HepG2 (cell line): ENCODE results near the gene MPV17L. TPM values are rescaled to one million over a fixed set of nuclear protein-coding genes. Genes with fewer than 3 reads are reported as not detected.
"Not testable (repeated sequence)": the region's sequence is repeated elsewhere in the genome, so short reads cannot be mapped to it uniquely, and the experiment has no call there.

Experiments used
- ATAC-seq: fragments of 200-7000 bp; cut with Tn5 transposase; 3 replicates; pipeline ENCODE4 v1.9.1; 2020; ENCODE audit warnings: mild to moderate bottlenecking, moderate library complexity
- BruUV-seq: library from RNA; stranded (reverse); fragments of 400-500 nt; replicated peaks from 2 replicates; lab custom pipeline; 2021; lab: Mats Ljungman, UMichigan
- CTCF ChIA-PET: fragments of 300-600 bp; formaldehyde crosslinking; extraction: SDS; loops from one replicate; lab custom pipeline; 2021; ENCODE audit warnings: low total read pairs, inconsistent platforms, low intra/inter-chr PET ratio; lab: Yijun Ruan, JAX
- POLR2A ChIA-PET: fragments of 350-600 bp; sonication (Branson Sonifier 250); formaldehyde crosslinking; loops from one replicate; lab custom pipeline; 2020; ENCODE audit warnings: antibody characterized with exemption, inconsistent platforms; lab: Yijun Ruan, JAX
- DNase-seq: peaks from one replicate; pipeline ENCODE4 v3.0.0-alpha.2; 2015; ENCODE audit warnings: low spot score
- FAIRE-seq: peaks from 3 replicates; lab custom pipeline; 2011; peaks lifted over from hg19 to GRCh38; lab: Jason Lieb, UNC
- H2AFZ ChIP-seq: one replicate; pipeline ENCODE4 v1.6.1; 2011; ENCODE audit warnings: low read length, inconsistent platforms
- H3K27ac ChIP-seq: fragments of 300-600 bp; 3 replicates; pipeline ENCODE4 v1.8.0; 2011; ENCODE audit warnings: mixed run types, mild to moderate bottlenecking, mixed read lengths, low read length, inconsistent platforms; ENCODE audit not compliant: insufficient read depth; ENCODE audit errors: extremely low read length
- H3K27me3 ChIP-seq, 2 experiments: fragments of 200-600 bp in 1 of 2; 2 replicates in 1 of 2; 3 replicates in 1 of 2; pipeline versions ENCODE4 v1.6.0 to v1.8.0; 2011; ENCODE audit warnings: low read length in 2 of 2, mild to moderate bottlenecking in 2 of 2, moderate library complexity in 2 of 2, inconsistent platforms in 1 of 2; ENCODE audit not compliant: insufficient read depth in 2 of 2, control insufficient read depth in 1 of 2
- H3K36me3 ChIP-seq, 2 experiments: fragments of 200-600 bp in 1 of 2; replicated peaks in 1 of 2; 2 replicates in 1 of 2; 3 replicates in 1 of 2; pipeline versions ENCODE4 v1.5.1 to v1.8.0; 2011; ENCODE audit warnings: low read length in 2 of 2, inconsistent platforms in 1 of 2; ENCODE audit not compliant: insufficient read depth in 2 of 2, control insufficient read depth in 1 of 2
- H3K4me1 ChIP-seq: 2 replicates; pipeline ENCODE4 v1.5.1; 2012; ENCODE audit warnings: low read length, inconsistent platforms; ENCODE audit not compliant: insufficient read depth
- H3K4me2 ChIP-seq: 2 replicates; pipeline ENCODE4 v1.6.0; 2011; ENCODE audit warnings: low read depth, low read length, inconsistent platforms
- H3K4me3 ChIP-seq, 3 experiments: fragments of 200-600 bp in 1 of 3; sonication (generic), shearing (Covaris generic) in 1 of 3; replicated peaks in 1 of 3; 2 replicates each; pipeline ENCODE4 v1.5.1; 2011 to 2016; ENCODE audit warnings: low read length in 3 of 3, inconsistent platforms in 2 of 3, low read depth in 2 of 3, mild to moderate bottlenecking in 2 of 3, control low read depth in 1 of 3, mixed read lengths in 1 of 3; ENCODE audit not compliant: insufficient read depth in 1 of 3
- H3K79me2 ChIP-seq: one replicate; pipeline ENCODE4 v1.6.1; 2011; ENCODE audit warnings: low read length, inconsistent platforms; ENCODE audit not compliant: insufficient read depth
- H3K9ac ChIP-seq: 2 replicates; pipeline ENCODE4 v1.6.0; 2011; ENCODE audit warnings: mild to moderate bottlenecking, low read depth, low read length, inconsistent platforms; ENCODE audit not compliant: insufficient read depth
- H3K9me3 ChIP-seq: 2 replicates; pipeline ENCODE4 v1.5.1; 2012; ENCODE audit warnings: mild to moderate bottlenecking, low read length
- H4K20me1 ChIP-seq: 2 replicates; pipeline ENCODE4 v1.6.0; 2011; ENCODE audit warnings: inconsistent platforms, mild to moderate bottlenecking, low read length, moderate library complexity; ENCODE audit not compliant: insufficient read depth
- DMAP1 ChIP-seq: IDR thresholded peaks from 2 replicates; pipeline ENCODE4 v1.6.1; 2016
- HIVEP1 ChIP-seq: sonication (generic); formaldehyde crosslinking; IDR thresholded peaks from 2 replicates; pipeline ENCODE4 v1.4.0; 2020; ENCODE audit warnings: mild to moderate bottlenecking, missing genetic modification reagents
- IKZF5 ChIP-seq: IDR thresholded peaks from 2 replicates; pipeline ENCODE4 v1.6.1; 2018; ENCODE audit warnings: missing genetic modification reagents, mild to moderate bottlenecking, missing compliant biosample characterization
- MIER3 ChIP-seq: IDR thresholded peaks from 2 replicates; pipeline ENCODE4 v1.6.1; 2016; ENCODE audit warnings: missing compliant biosample characterization, borderline replicate concordance
- NFYB ChIP-seq: sonication (generic); formaldehyde crosslinking; IDR thresholded peaks from 2 replicates; pipeline ENCODE4 v1.4.0; 2020; ENCODE audit warnings: missing genetic modification reagents
- PHF21A ChIP-seq: sonication (generic); formaldehyde crosslinking; IDR thresholded peaks from 2 replicates; pipeline ENCODE4 v1.5.0; 2020; ENCODE audit warnings: mild to moderate bottlenecking, missing genetic modification reagents
- PHF8 ChIP-seq: sonication (generic); formaldehyde crosslinking; IDR thresholded peaks from 2 replicates; pipeline ENCODE4 v1.5.0; 2020; ENCODE audit warnings: missing genetic modification reagents
- RARA ChIP-seq: IDR thresholded peaks from 2 replicates; pipeline ENCODE4 v1.6.1; 2016; ENCODE audit warnings: missing genetic modification reagents, missing compliant biosample characterization
- SKI ChIP-seq: fragments of 450-650 bp; IDR thresholded peaks from one replicate; pipeline ENCODE4 v1.6.1; 2018; ENCODE audit warnings: mild to moderate bottlenecking; ENCODE audit not compliant: partially characterized antibody
- THAP11 ChIP-seq: IDR thresholded peaks from 2 replicates; pipeline ENCODE4 v1.6.1; 2016; ENCODE audit warnings: missing biosample characterization, missing genetic modification reagents
- ZNF280D ChIP-seq: sonication (generic); formaldehyde crosslinking; IDR thresholded peaks from 2 replicates; pipeline ENCODE4 v1.5.1; 2020; ENCODE audit warnings: mild to moderate bottlenecking, missing genetic modification reagents
- ZNF772 ChIP-seq: sonication (generic); formaldehyde crosslinking; IDR thresholded peaks from 2 replicates; pipeline ENCODE4 v1.5.0; 2020; ENCODE audit warnings: mild to moderate bottlenecking, missing genetic modification reagents
- WGBS: methylation state at CpG from one replicate; pipeline ENCODE4 v1.1.6; 2017; ENCODE audit warnings: low lambda C conversion rate; 5-methylcytosine and 5-hydroxymethylcytosine counted together
- in situ Hi-C: cut with HindIII; loops from 2 replicates; pipeline ENCODE4 v1.10.0; 2017; ENCODE audit warnings: low pct_unique_long_range_greater_than_20kb; ENCODE audit not compliant: extremely low pct_ligation_motif_present
- intact Hi-C: fragments of 100-400 bp; cut with micrococcal nuclease; formaldehyde crosslinking; loops from one replicate; pipeline ENCODE4 v1.10.0; 2022; ENCODE audit not compliant: unreplicated experiment
- polyA plus RNA-seq, 8 experiments: library from polyadenylated mRNA; depleted of rRNA in 3 of 8; stranded (reverse) in 7 of 8; unstranded in 1 of 8; fragments of >200 nt; fragmentation: Illumina TruSeq in 4 of 8; extraction: Trizol in 4 of 8; gene quantifications; 2 replicates each; pipeline versions ENCODE4 v1.2.1 to v1.2.3, GENCODE V29; 2011 to 2016; ENCODE audit warnings: low read depth in 4 of 8, missing spikeins in 1 of 8, mixed read lengths in 1 of 8; ENCODE audit not compliant: insufficient read depth in 1 of 8
- total RNA-seq, 5 experiments: library from RNA; depleted of rRNA; stranded (reverse); fragments of >200 nt; fragmentation: Illumina TruSeq; extraction: Trizol; gene quantifications; 2 replicates each; pipeline ENCODE4 v1.2.3, GENCODE V29; 2016; ENCODE audit warnings: low read depth in 1 of 5
- TF ChIP-seq, protein P1 (sequence below): sonication (generic); formaldehyde crosslinking; IDR thresholded peaks from 2 replicates; pipeline ENCODE4 v1.4.0; 2020; ENCODE audit warnings: missing genetic modification reagents

MPV17L gene
- total and polyA plus RNA-seq, 2 of the 13 experiments (the other 11 are each of a cell fraction or from before 2014, with no cell fraction given), result 34.7 to 63.8 TPM

- intact Hi-C loops, H3K27ac ChIP-seq, H3K36me3 ChIP-seq, BruUV-seq, H3K4me3 ChIP-seq, FAIRE-seq, ATAC-seq, H3K4me2 ChIP-seq, H3K9me3 ChIP-seq, in situ Hi-C loops, CTCF ChIA-PET, H3K27me3 ChIP-seq, H2AFZ ChIP-seq, DNase-seq, POLR2A ChIA-PET, H4K20me1 ChIP-seq, H3K9ac ChIP-seq: not testable (repeated sequence)
- Histone ChIP-seq H3K4me1 (peaks cover 19% of the 10 kb centered on the region), H3K79me2 (peaks cover 19% of the 10 kb centered on the region)
- 72% methylated on average over 7 of the region's 8 CpGs for WGBS
Measured at GRCh38 chr16:15393025-15393424, 2.5 kb upstream of the MPV17L start.

DNA sequence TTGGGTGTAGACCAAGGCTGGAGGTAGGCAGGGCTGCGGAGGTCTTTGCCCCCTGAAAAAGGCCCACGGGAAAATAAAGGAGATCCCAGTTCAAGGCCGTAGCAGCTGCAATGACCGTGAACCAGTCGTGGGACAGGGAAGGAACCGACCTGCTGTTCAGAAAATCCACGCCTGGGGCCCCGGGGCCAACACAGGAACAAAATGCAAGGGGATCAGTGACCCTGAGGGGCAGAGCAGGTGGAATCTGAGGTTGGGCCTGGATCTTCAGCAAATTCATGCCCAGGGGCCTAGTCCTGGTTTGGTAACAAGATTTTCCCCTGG, 915 bp downstream of the MPV17L start:
- Histone ChIP-seq H3K27ac (peak overlapping the region; percentile 71), H3K9ac (peak overlapping the region; percentile 84), H3K4me2 (peak overlapping the region; percentile 71), H3K79me2 (peaks cover 34% of the 10 kb centered on the region), H3K4me3 (peak overlapping the region; percentile 66 to 94 (median 84)), H3K4me1 (peaks cover 46% of the 10 kb centered on the region)
- H3K9me3 ChIP-seq, H3K27me3 ChIP-seq, CTCF ChIA-PET, DNase-seq, H4K20me1 ChIP-seq, FAIRE-seq, BruUV-seq, intact Hi-C loops, H2AFZ ChIP-seq, in situ Hi-C loops, H3K36me3 ChIP-seq: not testable (repeated sequence)
- POLR2A ChIA-PET, result interaction anchor here (1.8 kb wide), 1 partner anchor 8 kb away, joined by 8 read pairs; no protein-coding TSS in a partner anchor
- peak; percentile 19 for ATAC-seq
- 0% methylated on average over 8 of the region's 8 CpGs for WGBS
- TF ChIP-seq PHF8 (CRISPR knock-in tag) (peak; percentile 25; the same call in 1 of the 2 replicates), RARA (CRISPR knock-in tag) (peak; percentile 91), MIER3 (CRISPR knock-in tag) (peak; percentile 57; the same call in 1 of the 2 replicates), SKI (peak; percentile 79), ZNF772 (CRISPR knock-in tag) (peak; percentile 32; the same call in 1 of the 2 replicates), DMAP1 (CRISPR knock-in tag) (peak; percentile 37; the same call in 1 of the 2 replicates), THAP11 (CRISPR knock-in tag) (0 out of 2 replicates have a peak, but pooled peaks have one; percentile 11), HIVEP1 (CRISPR knock-in tag) (peak; percentile 10; the same call in 1 of the 2 replicates), PHF21A (CRISPR knock-in tag) (peak; percentile 35; the same call in 1 of the 2 replicates), NFYB (CRISPR knock-in tag) (peak; percentile 24), IKZF5 (CRISPR knock-in tag) (0 out of 2 replicates have a peak, but pooled peaks have one; percentile 50), ZNF280D (peak; percentile 13; the same call in 1 of the 2 replicates)
- TF ChIP-seq, protein P1, sequence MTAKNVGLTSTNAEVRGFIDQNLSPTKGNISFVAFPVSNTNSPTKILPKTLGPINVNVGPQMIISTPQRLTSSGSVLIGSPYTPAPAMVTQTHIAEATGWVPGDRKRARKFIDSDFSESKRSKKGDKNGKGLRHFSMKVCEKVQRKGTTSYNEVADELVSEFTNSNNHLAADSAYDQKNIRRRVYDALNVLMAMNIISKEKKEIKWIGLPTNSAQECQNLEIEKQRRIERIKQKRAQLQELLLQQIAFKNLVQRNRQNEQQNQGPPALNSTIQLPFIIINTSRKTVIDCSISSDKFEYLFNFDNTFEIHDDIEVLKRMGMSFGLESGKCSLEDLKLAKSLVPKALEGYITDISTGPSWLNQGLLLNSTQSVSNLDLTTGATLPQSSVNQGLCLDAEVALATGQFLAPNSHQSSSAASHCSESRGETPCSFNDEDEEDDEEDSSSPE (CRISPR knock-in tag), result peak; percentile 28; the same call in 1 of the 2 replicates
